CD4-positive, alpha-beta T cell (primary cell): ENCODE data around the gene TSPYL4. TPM values are rescaled to one million over a fixed set of nuclear protein-coding genes. Genes with fewer than 3 reads are reported as not detected.

Experiments
- ATAC-seq: fragments of 200-7000 bp; cut with Tn5 transposase; one replicate; pipeline ENCODE4 v1.10.0; 2022; ENCODE audit warnings: mild to moderate bottlenecking; ENCODE audit not compliant: poor library complexity
- CTCF ChIA-PET: fragments of 350-600 bp; sonication (Branson Sonifier 250); formaldehyde crosslinking; loops from one replicate; lab custom pipeline; 2021; ENCODE audit warnings: antibody characterized with exemption, inconsistent platforms; lab: Charles Lee
- POLR2A ChIA-PET: fragments of 350-600 bp; sonication (Branson Sonifier 250); formaldehyde crosslinking; loops from one replicate; lab custom pipeline; 2021; ENCODE audit warnings: antibody characterized with exemption, inconsistent platforms; lab: Charles Lee
- DNase-seq, 14 experiments: peaks; one replicate each; pipeline ENCODE4 v3.0.0-alpha.2; 2013 to 2020; ENCODE audit warnings: mixed read lengths in 2 of 14
- H3K27ac ChIP-seq, 2 donors: one replicate each; pipeline versions ENCODE4 v1.5.1 to v1.7.0; 2013; ENCODE audit warnings: low read length in 2 of 2, low read depth in 1 of 2, mild to moderate bottlenecking in 1 of 2
- H3K27me3 ChIP-seq, 2 experiments: 1 replicate in 1 of 2; 2 replicates in 1 of 2; pipeline versions ENCODE4 v1.6.1 to v1.7.0; 2013; ENCODE audit warnings: low read length in 2 of 2, control low read depth in 1 of 2, mild to moderate bottlenecking in 1 of 2, moderate library complexity in 1 of 2; ENCODE audit not compliant: insufficient read depth in 2 of 2, control insufficient read depth in 1 of 2
- H3K36me3 ChIP-seq: one replicate; pipeline ENCODE4 v1.6.1; 2013; ENCODE audit warnings: low read length, control low read depth; ENCODE audit not compliant: insufficient read depth
- H3K4me1 ChIP-seq: one replicate; pipeline ENCODE4 v1.6.1; 2013; ENCODE audit warnings: low read length, control low read depth; ENCODE audit not compliant: insufficient read depth
- H3K4me3 ChIP-seq: one replicate; pipeline ENCODE4 v1.5.1; 2013; ENCODE audit warnings: mild to moderate bottlenecking, low read length, moderate library complexity
- H3K9me3 ChIP-seq, 2 experiments: 1 replicate in 1 of 2; 2 replicates in 1 of 2; pipeline versions ENCODE4 v1.6.1 to v1.7.0; 2013; ENCODE audit warnings: low read length in 2 of 2, mild to moderate bottlenecking in 2 of 2, control low read depth in 1 of 2, moderate library complexity in 1 of 2; ENCODE audit not compliant: control insufficient read depth in 1 of 2, insufficient read depth in 1 of 2
- H3K27ac Mint-ChIP-seq: one replicate; pipeline ENCODE4 v1.8.0; 2020; ENCODE audit warnings: mixed read lengths
- H3K27me3 Mint-ChIP-seq: one replicate; pipeline ENCODE4 v1.8.0; 2021; ENCODE audit warnings: mixed read lengths
- H3K36me3 Mint-ChIP-seq: one replicate; pipeline ENCODE4 v1.8.0; 2021; ENCODE audit warnings: low read depth, mixed read lengths
- H3K4me1 Mint-ChIP-seq: one replicate; pipeline ENCODE4 v1.8.0; 2021; ENCODE audit warnings: low read depth, mixed read lengths
- H3K4me3 Mint-ChIP-seq: one replicate; pipeline ENCODE4 v1.8.0; 2020; ENCODE audit warnings: mild to moderate bottlenecking, mixed read lengths
- H3K9me3 Mint-ChIP-seq: one replicate; pipeline ENCODE4 v1.8.0; 2020; ENCODE audit warnings: mixed read lengths
- intact Hi-C, 2 experiments: fragments of 100-400 bp; cut with DNase I in 1 of 2; cut with micrococcal nuclease in 1 of 2; formaldehyde crosslinking; loops; one replicate each; pipeline versions ENCODE4 v1.15.1 to v1.9.0; 2023 to 2025; cut with DNase I, micrococcal nuclease
- total RNA-seq, 174 experiments: library from RNA in 2 of 174; stranded (reverse) in 2 of 174; gene quantifications; one replicate each; pipeline ENCODE4 v1.2.3 and lab custom pipeline; 2021 to 2026
- TF ChIP-seq, protein P1 (sequence below): fragments of 200-600 bp; IDR thresholded peaks from one replicate; pipeline ENCODE4 v1.8.0; 2022; ENCODE audit warnings: antibody characterized with exemption, mild to moderate bottlenecking

Gene TSPYL4
- total RNA-seq, 2 experiments from 2014 or later = 35.9 to 37.7 TPM

DNA sequence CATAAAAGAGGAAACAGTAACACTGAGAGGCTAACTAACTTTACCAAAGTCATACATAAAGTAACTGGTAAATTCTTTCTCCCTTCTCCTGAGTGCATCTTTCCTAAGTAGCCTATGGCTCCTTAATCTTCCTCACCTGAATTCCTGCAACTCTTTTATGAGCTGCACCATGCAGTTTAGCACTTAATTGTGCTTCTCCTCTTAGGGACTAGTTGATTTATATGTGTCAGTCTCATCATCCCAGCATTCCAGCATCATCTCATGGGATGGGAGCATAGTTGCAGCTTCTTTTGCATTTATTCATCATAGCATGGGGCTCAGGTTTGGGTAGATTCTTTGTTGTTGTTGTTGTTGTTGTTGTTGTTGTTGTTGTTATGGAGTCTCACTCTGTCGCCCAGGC is 29.3 kb upstream of the TSPYL4 start:
- no peak overlapping the region for H3K27ac Mint-ChIP-seq
- TF ChIP-seq, protein P1, sequence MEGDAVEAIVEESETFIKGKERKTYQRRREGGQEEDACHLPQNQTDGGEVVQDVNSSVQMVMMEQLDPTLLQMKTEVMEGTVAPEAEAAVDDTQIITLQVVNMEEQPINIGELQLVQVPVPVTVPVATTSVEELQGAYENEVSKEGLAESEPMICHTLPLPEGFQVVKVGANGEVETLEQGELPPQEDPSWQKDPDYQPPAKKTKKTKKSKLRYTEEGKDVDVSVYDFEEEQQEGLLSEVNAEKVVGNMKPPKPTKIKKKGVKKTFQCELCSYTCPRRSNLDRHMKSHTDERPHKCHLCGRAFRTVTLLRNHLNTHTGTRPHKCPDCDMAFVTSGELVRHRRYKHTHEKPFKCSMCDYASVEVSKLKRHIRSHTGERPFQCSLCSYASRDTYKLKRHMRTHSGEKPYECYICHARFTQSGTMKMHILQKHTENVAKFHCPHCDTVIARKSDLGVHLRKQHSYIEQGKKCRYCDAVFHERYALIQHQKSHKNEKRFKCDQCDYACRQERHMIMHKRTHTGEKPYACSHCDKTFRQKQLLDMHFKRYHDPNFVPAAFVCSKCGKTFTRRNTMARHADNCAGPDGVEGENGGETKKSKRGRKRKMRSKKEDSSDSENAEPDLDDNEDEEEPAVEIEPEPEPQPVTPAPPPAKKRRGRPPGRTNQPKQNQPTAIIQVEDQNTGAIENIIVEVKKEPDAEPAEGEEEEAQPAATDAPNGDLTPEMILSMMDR = no peak
- CTCF ChIA-PET = interaction anchor here (0.6 to 2.1 kb wide), 2 partner anchors 14 to 63 kb away, joined by 5 to 11 read pairs; no protein-coding TSS in a partner anchor
- peaks cover 3% of the 10 kb centered on the region for H3K36me3 ChIP-seq
- H3K36me3 Mint-ChIP-seq = peaks cover 20% of the 10 kb centered on the region
- intact Hi-C loops = loop anchor here in 1 of 2 experiments (5.0 to 10.0 kb wide), 3 partner anchors 284 to 1392 kb away; partner anchors contain the start of genes KPNA5 and NUS1
- H3K4me1 Mint-ChIP-seq = peaks cover 34% of the 10 kb centered on the region
- POLR2A ChIA-PET = no interaction called here
- H3K9me3 Mint-ChIP-seq = no peaks in the 10 kb centered on the region
- H3K4me3 ChIP-seq = no peak overlapping the region
- DNase-seq = no peak
- no peak overlapping the region for H3K4me3 Mint-ChIP-seq
- H3K27ac ChIP-seq = no peak overlapping the region
- ATAC-seq = no peak
- peaks cover 20% of the 10 kb centered on the region for H3K4me1 ChIP-seq
- no peaks in the 10 kb centered on the region for H3K27me3 Mint-ChIP-seq
- H3K27me3 ChIP-seq = no peaks in the 10 kb centered on the region
- H3K9me3 ChIP-seq = no peaks in the 10 kb centered on the region

DNA sequence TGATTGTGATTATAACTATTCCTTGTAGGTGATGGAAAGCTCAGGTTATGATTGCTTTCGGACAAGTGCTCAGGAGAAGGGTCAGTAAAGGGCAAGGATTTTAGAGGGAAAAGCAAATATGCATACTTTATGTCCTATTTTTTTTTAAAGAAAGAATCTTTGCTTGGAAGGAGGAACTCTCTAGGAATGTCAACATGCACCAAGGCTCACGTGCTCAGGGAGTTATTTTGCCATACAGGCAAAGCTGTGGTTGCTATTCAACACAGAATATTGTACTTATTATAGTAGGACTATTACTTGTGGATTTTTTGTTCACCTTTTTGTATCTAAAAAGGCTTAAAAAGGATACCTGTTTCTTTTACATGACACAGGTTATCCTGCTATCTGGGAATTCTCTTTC is 28.8 kb upstream of the TSPYL4 start:
- intact Hi-C loops = loop anchor here in 1 of 2 experiments (5.0 to 10.0 kb wide), 3 partner anchors 285 to 1392 kb away; partner anchors contain the start of genes KPNA5 and NUS1
- H3K36me3 ChIP-seq = peaks cover 7% of the 10 kb centered on the region
- H3K27ac Mint-ChIP-seq = no peak overlapping the region
- H3K27me3 ChIP-seq = no peaks in the 10 kb centered on the region
- H3K27me3 Mint-ChIP-seq = no peaks in the 10 kb centered on the region
- no peak overlapping the region for H3K4me3 ChIP-seq
- POLR2A ChIA-PET = no interaction called here
- peaks cover 25% of the 10 kb centered on the region for H3K36me3 Mint-ChIP-seq
- peaks cover 25% of the 10 kb centered on the region for H3K4me1 ChIP-seq
- H3K9me3 Mint-ChIP-seq = no peaks in the 10 kb centered on the region
- ATAC-seq (no peak), DNase-seq (no peak)
- no peak overlapping the region for H3K4me3 Mint-ChIP-seq
- CTCF ChIA-PET = interaction anchor here (0.6 to 2.1 kb wide), 3 partner anchors 9 to 63 kb away, joined by 5 to 11 read pairs (median 5); no protein-coding TSS in a partner anchor
- H3K4me1 Mint-ChIP-seq = peaks cover 38% of the 10 kb centered on the region
- TF ChIP-seq, protein P1 = no peak
- no peaks in the 10 kb centered on the region for H3K9me3 ChIP-seq
- no peak overlapping the region for H3K27ac ChIP-seq

DNA sequence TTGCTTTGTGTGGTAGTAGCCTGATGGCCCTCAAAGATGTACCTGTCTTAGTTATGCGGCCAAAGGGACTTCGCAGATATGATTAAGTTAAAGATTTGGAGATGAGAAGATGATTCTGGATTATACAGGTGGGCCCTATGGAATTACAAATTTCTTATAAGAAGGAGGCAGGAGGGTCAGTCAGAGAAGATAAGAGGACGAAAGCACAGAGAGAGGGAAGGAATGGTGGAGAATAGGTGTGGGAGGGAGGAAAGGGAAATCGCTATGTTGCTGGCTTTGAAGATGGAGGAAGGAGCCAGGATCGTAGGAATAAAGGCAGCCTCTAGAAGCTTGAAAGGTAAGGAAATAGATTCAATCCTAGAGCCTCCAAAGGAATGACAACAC is 27.1 kb upstream of the TSPYL4 start:
- Histone ChIP-seq H3K27me3 (no peaks in the 10 kb centered on the region), H3K9me3 (no peaks in the 10 kb centered on the region), H3K27ac (peak overlapping the region in 1 of 2 donors; percentile 97), H3K4me1 (peaks cover 33% of the 10 kb centered on the region), H3K4me3 (no peak overlapping the region), H3K36me3 (peaks cover 19% of the 10 kb centered on the region)
- peak overlapping the region; percentile 95 for H3K27ac Mint-ChIP-seq
- ChIA-PET CTCF (interaction anchor here (2.1 to 3.8 kb wide), 2 partner anchors 12 to 290 kb away, joined by 6 to 42 read pairs; partner anchors contain the start of gene RWDD1), POLR2A (interaction anchor here (1.0 to 5.2 kb wide), 4 partner anchors 12 to 388 kb away, joined by 5 to 122 read pairs (median 106); partner anchors contain the start of genes RWDD1, TSPYL4 and ZUP1)
- intact Hi-C loops = loop anchor here (2.0 to 10.0 kb wide), 4 partner anchors 286 to 1394 kb away; partner anchors contain the start of genes KPNA5 (in 1 of the 2), NUS1 (in 1 of the 2) and RWDD1 (in 1 of the 2)
- TF ChIP-seq, protein P1 = no peak
- H3K9me3 Mint-ChIP-seq = no peaks in the 10 kb centered on the region
- no peak for DNase-seq
- peak overlapping the region; percentile 96 for H3K4me3 Mint-ChIP-seq
- ATAC-seq = no peak
- peaks cover 56% of the 10 kb centered on the region for H3K4me1 Mint-ChIP-seq
- H3K36me3 Mint-ChIP-seq = peaks cover 43% of the 10 kb centered on the region
- H3K27me3 Mint-ChIP-seq = no peaks in the 10 kb centered on the region
